Measurements from ENCODE around the gene CFAP73.

CFAP73 gene

DNA sequence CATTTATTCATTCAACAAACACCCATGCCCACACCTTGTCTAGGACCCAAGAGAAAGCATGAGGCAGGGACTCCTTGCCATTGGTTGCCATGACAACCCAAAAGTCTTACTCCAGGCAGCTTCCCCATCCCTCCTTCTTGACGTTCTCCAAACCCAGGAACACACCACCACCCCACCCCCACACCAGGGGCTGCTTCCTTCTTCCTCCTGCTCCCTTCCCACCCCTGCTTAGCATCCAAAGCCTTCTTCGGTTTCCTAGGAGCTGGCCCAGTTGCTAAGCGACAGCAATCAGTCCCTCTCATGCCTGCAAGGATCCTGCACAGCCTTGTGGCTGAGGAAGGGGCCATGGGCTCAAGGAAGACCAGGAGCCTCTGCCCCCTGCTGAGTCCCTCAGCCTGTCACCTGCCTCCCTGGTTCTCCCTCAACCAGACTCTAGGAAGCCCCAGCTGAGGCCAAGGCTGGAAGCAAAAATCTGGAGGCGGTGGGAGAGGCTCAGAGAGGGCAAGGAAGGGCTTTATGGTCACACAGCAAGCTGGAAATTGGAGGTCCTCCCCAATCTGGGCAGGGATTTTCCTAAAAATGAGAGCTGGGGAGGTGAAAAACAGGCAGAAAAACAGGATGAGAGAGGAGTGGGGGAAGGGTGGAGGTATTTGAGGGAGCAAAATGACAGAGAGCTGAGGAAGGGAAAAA is 29.4 kb upstream of the CFAP73 start:
- in situ Hi-C loops (cut with HindIII; ENCODE audit: low sequenced_read_pairs): no loop called here

DNA sequence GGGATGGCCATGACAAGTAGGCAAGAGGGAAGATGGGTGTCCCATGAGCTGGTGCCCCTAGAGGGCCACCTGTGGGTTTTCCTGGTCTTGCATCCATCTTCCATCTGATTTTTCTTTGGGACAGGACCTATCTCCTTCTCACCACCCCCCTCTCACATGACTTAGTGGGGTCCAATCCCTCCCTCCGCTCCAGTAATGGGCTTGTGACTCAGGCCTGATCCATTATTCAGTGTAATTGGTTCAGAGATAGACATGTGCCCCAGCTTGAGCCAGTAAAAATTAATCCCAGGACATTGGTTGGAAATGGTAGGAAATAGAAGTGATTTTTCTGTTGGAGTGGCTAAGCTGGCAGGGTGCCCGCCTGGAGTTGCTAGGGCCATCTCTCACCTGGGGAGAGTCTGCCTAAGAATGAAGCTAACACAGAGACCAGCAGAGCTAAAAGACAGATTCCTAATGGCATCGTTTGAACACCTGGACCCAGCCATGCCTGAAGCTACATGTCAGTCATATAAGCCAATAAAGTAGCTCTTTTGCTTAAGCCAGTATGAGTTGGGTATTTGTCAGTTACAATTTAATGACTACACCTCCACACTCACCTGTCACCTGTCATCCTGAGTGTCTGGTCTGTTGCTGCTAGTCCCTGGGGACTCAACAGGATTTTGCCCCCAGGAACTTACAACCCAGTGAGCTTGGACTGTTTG is 28.7 kb upstream of the CFAP73 start:
- in situ Hi-C loops (cut with HindIII; ENCODE audit: low sequenced_read_pairs): no loop called here

DNA sequence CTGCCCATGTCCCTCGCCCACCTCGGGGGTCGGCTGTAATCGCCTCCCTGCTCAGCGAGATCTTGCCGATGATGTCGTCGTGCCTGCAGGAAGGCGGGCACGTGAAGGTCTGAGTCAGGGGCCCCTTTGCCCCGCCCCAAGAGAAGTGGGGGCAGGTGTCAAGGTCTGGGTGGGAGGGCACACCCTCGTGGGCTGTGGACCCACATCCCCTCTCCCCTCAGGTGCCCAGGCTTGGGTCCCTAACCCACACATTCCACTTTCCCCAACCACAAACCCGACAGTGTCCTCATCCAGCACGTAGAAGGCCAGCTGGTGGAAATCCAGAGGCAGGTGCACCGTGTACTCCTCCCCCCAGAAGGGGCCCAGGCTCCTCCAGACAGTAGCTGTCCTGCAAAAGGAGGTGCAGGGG is 21.7 kb upstream of the CFAP73 start:
- in situ Hi-C loops (cut with HindIII; ENCODE audit: low sequenced_read_pairs): no loop called here

DNA sequence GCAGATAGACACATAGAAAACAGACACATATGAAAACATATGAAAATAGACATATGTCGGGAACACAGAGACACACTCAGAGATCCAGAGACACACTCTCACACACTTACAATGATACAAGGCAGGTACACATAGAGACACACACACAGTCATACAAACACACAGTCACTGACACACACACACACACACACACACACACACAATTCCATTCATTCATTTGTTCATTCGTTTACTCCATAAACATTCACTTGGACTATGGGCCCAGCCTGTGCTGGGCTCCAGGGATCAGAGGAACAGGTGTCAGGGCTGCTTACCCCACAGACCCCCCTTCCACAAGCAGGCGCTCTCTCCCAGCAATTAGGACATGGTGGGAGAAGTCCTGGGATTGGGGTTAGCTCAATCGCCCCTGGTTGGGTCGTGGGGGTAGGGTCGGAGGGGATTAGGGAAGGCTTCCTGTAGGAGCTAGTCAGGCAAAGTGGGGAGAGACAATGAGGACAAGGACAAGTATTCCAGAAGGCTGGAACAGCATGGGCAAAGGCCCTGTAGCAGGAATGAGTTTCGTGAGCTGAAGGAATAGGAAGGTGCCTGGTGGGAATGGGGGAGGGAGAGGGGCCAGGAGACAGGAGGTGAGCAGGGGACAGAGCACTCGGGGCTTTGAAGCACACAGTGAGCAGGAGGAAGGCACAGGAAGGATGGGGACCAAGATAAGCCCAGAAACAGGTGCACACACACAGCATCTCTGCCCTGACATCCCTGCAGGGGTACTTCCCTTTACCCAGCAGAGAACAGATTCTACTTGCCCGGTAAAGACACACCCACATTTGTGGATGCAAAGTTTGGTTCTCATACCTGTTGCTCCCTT is 20.5 kb upstream of the CFAP73 start:
- in situ Hi-C loops (cut with HindIII; ENCODE audit: low sequenced_read_pairs): no loop called here

DNA sequence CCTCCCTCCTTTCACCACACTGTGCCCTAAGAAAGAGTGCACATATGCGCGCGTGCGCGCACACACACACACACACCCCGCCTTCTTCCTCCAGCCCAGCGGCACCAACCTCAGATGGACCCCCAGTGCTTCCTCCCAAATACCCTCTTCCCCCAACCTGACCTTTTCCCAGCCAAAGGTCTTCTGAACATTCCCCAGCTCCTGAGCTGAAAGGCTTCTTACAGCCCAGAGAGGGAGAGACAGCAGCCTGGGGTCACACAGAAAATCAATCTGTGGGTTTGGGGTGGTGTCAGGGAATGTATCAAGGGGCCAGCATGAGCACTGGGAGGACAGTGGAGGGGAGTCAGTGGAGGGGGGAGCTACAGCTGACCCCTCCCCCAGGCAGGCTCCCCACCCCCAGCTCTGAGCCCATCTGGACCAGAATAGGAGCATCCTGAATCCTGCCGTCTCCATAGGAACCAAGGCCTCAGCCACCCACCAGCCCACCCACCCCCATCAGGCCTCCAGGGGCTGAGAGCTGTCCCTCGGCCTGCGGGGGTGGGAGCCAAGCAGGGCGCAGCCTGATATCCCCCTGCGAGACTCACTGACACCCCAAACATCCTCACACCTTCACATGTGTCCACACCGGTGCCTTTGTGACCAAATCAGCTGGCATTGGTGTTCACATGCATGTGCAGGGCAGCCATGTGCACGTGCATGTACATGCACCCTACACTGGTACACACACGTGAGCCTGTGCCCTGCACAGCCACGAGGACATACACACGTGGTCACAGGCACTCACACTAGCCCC is 19.7 kb upstream of the CFAP73 start:
- in situ Hi-C loops (cut with HindIII; ENCODE audit: low sequenced_read_pairs): loop anchor here (5.0 kb wide), 1 partner anchor 38 kb away; no protein-coding TSS in a partner anchor

DNA sequence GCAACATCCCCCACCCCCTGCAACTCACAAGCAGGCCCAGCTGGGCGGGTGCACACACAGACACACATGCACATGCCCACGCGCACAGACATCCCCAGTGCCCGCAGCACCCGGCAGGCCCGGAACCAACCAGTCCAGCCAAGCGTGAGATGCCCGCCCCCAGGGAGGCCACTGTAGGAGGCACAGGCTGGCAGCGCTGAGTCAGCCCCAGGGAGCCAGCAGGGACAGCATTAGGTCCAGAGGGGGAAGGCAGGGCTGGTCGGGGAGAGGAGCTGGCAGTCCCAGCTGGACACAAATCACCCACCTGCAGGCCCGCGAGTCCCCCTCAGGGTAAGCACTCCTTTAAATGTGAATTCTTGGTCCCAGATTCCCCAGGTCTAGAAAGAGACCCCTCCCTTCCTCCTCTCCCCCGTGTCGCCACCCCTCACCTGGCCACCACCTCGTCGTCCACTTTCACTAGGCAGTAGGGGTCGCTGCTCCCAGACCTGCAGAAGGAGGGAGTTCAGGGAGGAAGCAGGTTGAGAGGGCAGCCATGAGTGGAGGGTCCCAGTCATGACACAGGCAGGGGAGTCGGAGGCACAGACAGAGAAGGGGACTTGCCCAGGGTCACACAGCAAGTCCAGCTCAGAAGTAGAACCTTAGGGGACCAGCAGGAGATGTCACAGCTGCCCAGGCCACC is 18.9 kb upstream of the CFAP73 start:
- in situ Hi-C loops (cut with HindIII; ENCODE audit: low sequenced_read_pairs): loop anchor here (5.0 kb wide), 1 partner anchor 38 kb away; no protein-coding TSS in a partner anchor

DNA sequence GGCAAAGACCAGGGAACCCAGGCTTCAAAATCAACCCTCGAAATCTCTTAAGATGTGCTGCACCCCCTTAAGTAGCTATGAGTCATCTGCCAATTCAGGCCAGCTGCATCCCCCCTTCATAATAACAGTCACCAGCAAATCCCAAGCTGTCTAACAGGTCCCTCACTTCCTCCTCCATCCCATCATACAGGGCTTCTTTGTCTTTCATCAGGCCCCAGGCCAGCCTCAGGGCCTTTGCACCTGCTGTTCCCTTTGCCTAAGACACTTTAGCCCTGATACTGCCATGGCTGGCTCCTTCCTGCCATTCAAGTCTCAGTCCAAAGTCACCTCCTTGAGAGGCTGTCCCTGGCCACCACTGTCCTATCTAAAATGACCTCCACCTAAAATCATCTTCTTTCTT is 18.0 kb upstream of the CFAP73 start:
- in situ Hi-C loops (cut with HindIII; ENCODE audit: low sequenced_read_pairs): loop anchor here (5.0 kb wide), 1 partner anchor 39 kb away; no protein-coding TSS in a partner anchor

DNA sequence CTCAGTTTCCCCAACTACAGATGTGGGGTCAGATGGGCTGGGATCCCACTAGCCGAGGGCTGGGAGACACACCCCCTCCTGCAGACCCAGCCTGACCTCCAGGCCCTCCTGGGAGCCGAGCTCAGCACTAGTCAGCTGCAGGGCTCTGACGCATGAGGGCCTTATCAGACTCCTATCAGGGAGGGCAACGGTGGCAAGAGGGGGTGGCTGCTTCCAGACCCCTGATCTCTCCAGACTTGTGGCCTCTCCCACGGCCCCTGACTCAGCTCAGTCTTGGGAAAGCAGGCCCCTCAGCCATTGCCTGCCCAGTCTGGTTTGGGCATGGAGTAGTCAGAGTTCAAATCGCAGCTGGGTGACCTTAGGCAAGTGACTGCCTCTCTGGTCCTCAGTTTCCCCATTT is 16.5 kb upstream of the CFAP73 start:
- in situ Hi-C loops (cut with HindIII; ENCODE audit: low sequenced_read_pairs): loop anchor here (5.0 kb wide), 1 partner anchor 41 kb away; no protein-coding TSS in a partner anchor

DNA sequence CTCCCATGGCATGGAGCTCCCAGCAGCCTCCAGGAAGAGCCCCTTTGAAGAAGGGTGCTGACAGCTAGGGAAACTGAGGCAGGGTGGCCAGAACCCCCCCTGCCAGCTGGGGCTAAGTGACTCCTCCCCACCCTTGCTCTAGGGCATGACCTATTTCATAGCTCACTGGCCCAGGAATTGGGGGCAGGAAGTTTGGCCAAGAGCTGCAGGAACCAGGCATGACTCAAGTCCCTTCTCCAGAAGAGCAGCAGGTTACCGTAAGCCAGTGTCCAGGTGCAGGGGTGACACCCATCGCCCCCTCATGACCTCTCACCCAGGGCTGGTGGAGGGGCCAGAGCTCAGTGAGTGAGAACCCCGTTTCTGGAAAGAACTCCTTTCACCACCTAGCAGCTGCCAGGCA is 15.9 kb upstream of the CFAP73 start:
- in situ Hi-C loops (cut with HindIII; ENCODE audit: low sequenced_read_pairs): loop anchor here (5.0 kb wide), 1 partner anchor 41 kb away; no protein-coding TSS in a partner anchor

DNA sequence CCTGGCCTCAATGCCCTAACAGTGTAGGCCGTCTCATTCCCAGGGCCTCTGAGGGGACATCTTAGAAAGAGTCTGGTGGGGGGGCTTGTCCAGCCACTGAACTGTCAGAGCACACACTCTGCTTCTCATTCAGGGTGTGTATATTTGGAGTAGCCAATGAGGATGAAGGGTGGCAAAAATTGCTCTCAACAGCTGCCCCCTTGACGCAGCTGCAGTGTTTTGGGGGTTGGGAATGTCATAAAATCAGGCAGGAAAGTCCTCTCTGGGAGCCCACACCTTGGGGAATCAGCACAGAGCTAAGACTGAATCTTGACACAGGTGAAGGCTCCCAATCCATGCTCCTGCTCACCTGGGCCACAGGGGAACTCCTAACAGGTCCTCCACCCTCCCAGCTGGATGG is 15.5 kb upstream of the CFAP73 start:
- in situ Hi-C loops (cut with HindIII; ENCODE audit: low sequenced_read_pairs): loop anchor here (5.0 kb wide), 1 partner anchor 42 kb away; no protein-coding TSS in a partner anchor

DNA sequence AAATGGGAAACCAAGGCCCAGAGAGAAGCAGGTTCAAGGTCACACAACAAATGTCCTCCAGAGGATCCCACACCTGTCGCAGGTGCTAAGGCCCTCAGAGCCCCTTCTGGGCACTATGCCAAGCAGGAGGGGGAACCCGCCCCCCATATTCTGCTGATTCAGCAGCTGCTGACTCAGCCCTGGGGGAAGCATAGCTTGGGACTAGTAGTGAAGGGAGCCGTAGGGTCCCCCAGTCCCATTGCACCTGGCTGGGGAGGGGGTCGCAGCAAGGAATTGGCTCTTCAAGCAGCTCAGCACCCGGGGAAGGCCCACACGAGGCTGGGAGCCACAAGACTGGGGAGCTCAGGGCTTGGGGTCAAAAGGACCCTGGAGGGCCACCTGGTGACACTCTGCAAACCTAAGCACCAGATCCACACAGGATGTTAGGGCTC is 15.0 kb upstream of the CFAP73 start:
- in situ Hi-C loops (cut with HindIII; ENCODE audit: low sequenced_read_pairs): loop anchor here (5.0 kb wide), 1 partner anchor 42 kb away; no protein-coding TSS in a partner anchor

DNA sequence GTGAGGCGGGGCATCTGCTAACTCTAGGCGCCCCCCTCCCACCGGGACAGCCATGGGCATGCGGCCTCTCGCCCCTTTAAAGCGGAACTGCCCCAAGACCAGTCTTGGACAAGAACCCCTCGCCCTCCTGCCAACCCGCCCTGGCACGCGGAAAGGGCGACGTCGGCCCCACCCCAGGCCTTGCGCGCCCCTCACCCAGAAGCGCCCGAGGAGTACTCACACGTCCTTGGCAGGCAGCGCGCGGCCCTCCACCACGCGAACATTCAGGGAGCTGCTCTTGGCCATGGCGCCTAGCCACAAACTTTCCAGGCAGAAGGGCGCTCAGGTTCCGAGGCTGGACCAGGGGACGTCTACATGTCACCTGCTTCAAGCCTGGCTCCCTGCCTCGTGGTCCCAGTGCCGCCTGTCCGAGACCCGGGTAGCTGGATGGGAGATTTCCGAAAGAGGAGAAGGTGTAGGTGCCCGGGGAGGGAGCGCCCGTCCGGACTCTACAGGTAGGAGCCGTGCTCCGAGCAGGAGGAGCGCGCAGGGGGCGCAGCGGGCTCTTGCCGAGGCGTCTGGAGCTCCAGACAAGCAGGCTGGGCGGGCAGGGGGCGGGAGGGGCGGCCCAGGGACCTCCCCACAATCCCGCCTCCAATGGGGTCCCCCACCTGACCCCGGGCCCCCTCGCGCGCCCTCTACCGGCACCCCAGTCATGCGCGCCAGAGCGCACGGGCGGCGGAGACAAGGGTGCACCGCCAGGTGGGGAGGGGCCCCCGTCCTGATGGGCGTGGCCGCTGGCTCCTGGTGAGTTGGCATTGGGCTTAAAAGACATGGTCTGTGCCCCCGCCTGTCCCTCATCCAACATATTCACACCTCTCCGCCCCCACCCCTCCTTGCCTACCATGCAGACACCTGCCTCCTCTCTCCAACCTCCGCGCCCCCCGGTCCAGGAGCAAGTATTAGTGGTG is 14.1 kb upstream of the CFAP73 start, which contains the start of gene RASAL1:
Gene RASAL1 (minus strand): TSS at position 584 of the 950 bp plus-strand sequence. CDS start 299 bp downstream, at position 285.
- in situ Hi-C loops (cut with HindIII; ENCODE audit: low sequenced_read_pairs): loop anchor here (5.0 kb wide), 1 partner anchor 73 kb away; no protein-coding TSS in a partner anchor

DNA sequence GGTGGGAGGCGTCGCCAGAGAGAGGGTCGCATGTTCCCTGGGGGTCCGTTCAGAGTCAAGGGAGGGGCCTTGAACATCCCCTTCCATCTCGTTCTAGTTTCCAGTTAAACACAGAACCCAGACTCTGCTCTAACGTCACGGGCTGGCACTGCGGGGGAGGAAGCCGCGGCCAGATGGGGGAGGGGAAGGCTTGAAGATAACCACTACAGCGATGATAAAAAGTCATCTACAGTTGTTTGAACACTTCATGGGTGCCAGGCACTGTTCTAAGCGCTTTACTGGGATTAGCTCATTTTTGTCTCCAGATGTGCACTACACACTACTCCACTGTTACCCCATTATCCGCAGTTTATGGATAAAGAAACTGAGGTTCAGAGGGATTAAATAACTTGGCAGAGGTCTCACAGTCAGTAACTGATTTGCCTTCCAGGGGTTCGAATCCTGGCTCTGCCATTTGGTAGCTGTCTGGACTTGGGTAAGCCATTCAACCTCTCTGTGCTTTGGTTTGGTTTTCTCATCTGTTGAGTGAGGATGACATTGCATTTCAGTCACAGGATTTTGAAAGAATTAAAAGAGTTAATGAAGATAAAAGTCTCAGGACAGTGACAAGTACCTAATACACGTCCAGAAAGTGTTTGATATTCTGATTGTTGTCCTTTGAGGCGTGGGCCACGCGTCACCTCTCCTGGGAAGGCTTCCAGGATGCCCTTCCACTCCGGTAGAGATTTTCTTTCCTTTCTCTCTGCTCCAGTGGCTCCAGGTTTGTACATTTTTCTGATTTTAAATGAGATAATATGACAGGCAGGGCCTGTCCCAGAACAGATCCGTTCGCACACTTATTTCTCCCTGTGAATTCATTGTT is 13.2 kb upstream of the CFAP73 start:
- in situ Hi-C loops (cut with HindIII; ENCODE audit: low sequenced_read_pairs): loop anchor here (5.0 kb wide), 1 partner anchor 74 kb away; no protein-coding TSS in a partner anchor

DNA sequence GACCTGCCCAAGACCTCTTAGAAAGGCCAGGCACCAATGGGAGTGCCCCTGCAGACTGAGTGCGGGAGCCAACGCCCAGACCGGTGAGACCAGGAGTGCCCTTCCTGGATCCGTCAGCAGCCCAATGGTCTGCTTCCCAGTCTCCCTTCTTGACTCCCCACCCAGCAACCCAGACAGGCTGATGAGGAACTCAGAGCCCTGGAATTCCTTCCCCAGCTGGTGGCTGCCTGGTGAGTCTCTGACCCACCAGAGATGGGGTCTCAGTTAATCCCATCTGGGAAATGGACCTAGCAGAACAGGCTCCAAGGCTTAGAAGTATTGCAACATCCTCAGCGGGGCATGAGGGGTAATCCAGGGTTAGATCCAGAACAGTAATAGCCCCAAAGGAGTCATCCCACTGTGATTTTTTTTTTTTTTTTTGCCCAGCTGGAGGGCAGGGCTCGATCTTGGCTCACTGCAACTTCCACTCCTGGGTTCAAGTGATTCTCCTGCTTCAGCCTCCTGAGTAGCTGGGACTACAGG is 12.5 kb upstream of the CFAP73 start:
- in situ Hi-C loops (cut with HindIII; ENCODE audit: low sequenced_read_pairs): loop anchor here (5.0 kb wide), 1 partner anchor 75 kb away; no protein-coding TSS in a partner anchor

DNA sequence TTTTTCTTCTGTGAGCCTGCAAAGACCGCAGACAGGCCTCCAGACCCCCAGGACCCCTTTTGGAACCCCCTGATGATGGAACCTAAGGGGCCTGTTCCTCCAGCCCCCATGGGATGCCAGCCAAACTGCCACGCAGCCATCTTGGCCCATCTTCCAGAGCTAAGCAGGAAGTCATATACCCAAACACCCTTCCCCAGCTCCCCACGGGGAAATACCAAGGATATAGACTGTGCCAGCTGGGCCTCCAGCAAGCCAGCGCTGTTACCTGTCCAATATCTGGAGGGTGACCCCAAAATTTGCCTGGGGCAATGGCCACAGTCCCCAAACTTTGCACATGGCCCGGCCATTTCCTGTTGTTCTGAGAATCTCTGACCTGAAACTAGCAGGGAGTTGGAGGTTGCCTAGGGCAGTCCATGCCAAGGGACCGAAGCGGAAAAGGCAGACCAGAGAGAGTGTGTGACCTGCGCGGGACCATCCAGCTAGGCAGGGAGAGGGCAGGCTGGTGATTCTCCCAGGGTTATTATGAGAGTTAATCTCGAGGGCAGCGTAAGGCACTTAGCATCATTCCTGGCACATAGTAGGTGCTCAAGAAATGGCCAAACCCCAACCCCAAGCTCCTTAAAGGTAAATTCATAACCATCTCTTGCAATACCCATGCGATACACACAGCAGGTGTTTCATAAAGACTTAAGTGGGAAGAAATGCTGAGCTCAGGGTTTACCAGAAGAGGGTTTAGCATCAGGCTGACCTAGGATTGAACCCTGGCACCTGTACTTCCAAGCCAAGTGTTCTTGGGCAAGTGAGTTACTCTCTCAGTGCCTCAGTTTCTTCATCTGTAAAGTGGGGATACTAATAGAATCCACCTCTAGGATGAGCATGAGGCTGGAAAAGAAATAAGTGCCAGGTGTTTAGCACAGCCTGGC is 11.4 kb upstream of the CFAP73 start:
- in situ Hi-C loops (cut with HindIII; ENCODE audit: low sequenced_read_pairs): loop anchor here (5.0 kb wide), 1 partner anchor 76 kb away; no protein-coding TSS in a partner anchor

DNA sequence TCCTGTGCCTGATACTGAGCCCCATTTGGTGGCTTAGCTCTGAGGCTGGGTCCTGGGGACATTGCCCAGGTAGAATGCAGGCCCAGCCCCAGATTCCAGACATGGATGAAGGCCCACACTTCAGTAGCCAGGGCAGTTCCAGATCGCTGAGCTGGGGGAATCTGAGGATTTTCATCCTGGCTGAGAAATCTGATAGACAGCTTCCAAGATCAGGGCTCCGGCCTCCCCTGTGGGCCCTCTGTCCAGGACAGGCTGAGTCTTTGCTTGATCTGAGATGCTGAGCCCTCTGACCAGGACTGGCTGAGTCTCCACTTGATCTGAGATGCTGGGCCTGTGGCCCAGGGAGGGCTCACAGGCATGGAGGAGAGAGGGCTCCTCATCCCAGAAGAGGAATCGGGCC is 10.7 kb upstream of the CFAP73 start:
- in situ Hi-C loops (cut with HindIII; ENCODE audit: low sequenced_read_pairs): loop anchor here (5.0 kb wide), 1 partner anchor 77 kb away; no protein-coding TSS in a partner anchor

All from endothelial cell of hepatic sinusoid (primary cell).